WTC11 (cell line): ENCODE data around the gene PRKCSH. TPM values are rescaled to one million over a fixed set of nuclear protein-coding genes. Genes with fewer than 3 reads are reported as not detected.

ENCODE experiments used
- CBFB ChIP-seq: sonication (generic); formaldehyde crosslinking; IDR thresholded peaks from 2 replicates; pipeline ENCODE4 v1.8.1; 2022; ENCODE audit warnings: mild to moderate bottlenecking, low read depth, missing genetic modification reagents
- CREB1 ChIP-seq: sonication (generic); formaldehyde crosslinking; IDR thresholded peaks from 2 replicates; pipeline ENCODE4 v1.8.0; 2023; ENCODE audit warnings: mild to moderate bottlenecking, missing genetic modification reagents
- CTCF ChIP-seq: fragments of 200-600 bp; IDR thresholded peaks from 2 replicates; pipeline ENCODE4 v1.8.0; 2022; ENCODE audit warnings: antibody characterized with exemption
- E2F4 ChIP-seq: sonication (generic); formaldehyde crosslinking; IDR thresholded peaks from 2 replicates; pipeline ENCODE4 v1.8.1; 2022; ENCODE audit warnings: low read depth, mild to moderate bottlenecking, moderate library complexity, missing genetic modification reagents, borderline replicate concordance
- EMX1 ChIP-seq: fragments of 250-450 bp; sonication (Bioruptor Pico); IDR thresholded peaks from 2 replicates; pipeline ENCODE4 v1.8.0; 2021; ENCODE audit warnings: mild to moderate bottlenecking
- FOXP1 ChIP-seq: sonication (generic); formaldehyde crosslinking; IDR thresholded peaks from 2 replicates; pipeline ENCODE4 v1.8.0; 2022; ENCODE audit warnings: missing genetic modification reagents, mild to moderate bottlenecking, moderate library complexity, borderline replicate concordance
- GABPB1 ChIP-seq: sonication (generic); formaldehyde crosslinking; IDR thresholded peaks from 2 replicates; pipeline ENCODE4 v1.8.1; 2023; ENCODE audit warnings: mild to moderate bottlenecking, missing genetic modification reagents
- IRF2 ChIP-seq: sonication (generic); formaldehyde crosslinking; IDR thresholded peaks from 2 replicates; pipeline ENCODE4 v1.8.0; 2022; ENCODE audit warnings: low read depth, missing genetic modification reagents, borderline replicate concordance
- JAZF1 ChIP-seq: fragments of 250-450 bp; sonication (Bioruptor Pico); IDR thresholded peaks from 2 replicates; pipeline ENCODE4 v1.9.0; 2021; ENCODE audit warnings: moderate library complexity, mild to moderate bottlenecking, inconsistent platforms
- NFATC4 ChIP-seq: fragments of 250-450 bp; sonication (Bioruptor Pico); IDR thresholded peaks from 2 replicates; pipeline ENCODE4 v1.9.0; 2021; ENCODE audit warnings: mild to moderate bottlenecking
- NFE2L1 ChIP-seq: sonication (generic); formaldehyde crosslinking; IDR thresholded peaks from 2 replicates; pipeline ENCODE4 v1.8.1; 2023; ENCODE audit warnings: missing genetic modification reagents
- NFYB ChIP-seq: sonication (generic); formaldehyde crosslinking; conservative IDR thresholded peaks from 2 replicates; pipeline ENCODE4 v1.8.0; 2022; ENCODE audit warnings: low read depth, missing genetic modification reagents
- SMAD3 ChIP-seq: sonication (generic); formaldehyde crosslinking; IDR thresholded peaks from 2 replicates; pipeline ENCODE4 v1.8.0; 2022; ENCODE audit warnings: missing genetic modification reagents, mild to moderate bottlenecking, borderline replicate concordance
- SP1 ChIP-seq: sonication (generic); formaldehyde crosslinking; conservative IDR thresholded peaks from 2 replicates; pipeline ENCODE4 v1.8.1; 2022; ENCODE audit warnings: missing genetic modification reagents
- TCF7 ChIP-seq: sonication (generic); formaldehyde crosslinking; IDR thresholded peaks from 2 replicates; pipeline ENCODE4 v1.8.0; 2022; ENCODE audit warnings: mild to moderate bottlenecking, low read depth, missing genetic modification reagents, moderate library complexity
- TEAD1 ChIP-seq: sonication (generic); formaldehyde crosslinking; IDR thresholded peaks from 2 replicates; pipeline ENCODE4 v1.8.0; 2022; ENCODE audit warnings: mild to moderate bottlenecking, missing genetic modification reagents
- ZNF317 ChIP-seq: sonication (generic); formaldehyde crosslinking; IDR thresholded peaks from 2 replicates; pipeline ENCODE4 v1.8.1; 2023; ENCODE audit warnings: low read depth, mild to moderate bottlenecking, moderate library complexity, missing genetic modification reagents, borderline replicate concordance
- total RNA-seq: library from RNA; stranded (reverse); gene quantifications from 3 replicates; pipeline ENCODE4 v1.2.3, GENCODE V29; 2021
- TF ChIP-seq, protein P1 (sequence below): sonication (generic); formaldehyde crosslinking; IDR thresholded peaks from 2 replicates; pipeline ENCODE4 v1.8.1; 2022; ENCODE audit warnings: mild to moderate bottlenecking, missing genetic modification reagents, moderate library complexity, borderline replicate concordance
- TF ChIP-seq, protein P2 (sequence below): sonication (generic); formaldehyde crosslinking; IDR thresholded peaks from 2 replicates; pipeline ENCODE4 v1.8.1; 2022; ENCODE audit warnings: mild to moderate bottlenecking, moderate library complexity, missing genetic modification reagents
- TF ChIP-seq, protein P3 (sequence below): sonication (generic); formaldehyde crosslinking; IDR thresholded peaks from 2 replicates; pipeline ENCODE4 v1.8.0; 2023; ENCODE audit warnings: missing genetic modification reagents
- TF ChIP-seq, protein P4 (sequence below): sonication (generic); formaldehyde crosslinking; IDR thresholded peaks from 2 replicates; pipeline ENCODE4 v1.8.1; 2023; ENCODE audit warnings: mild to moderate bottlenecking, moderate library complexity, missing genetic modification reagents
- TF ChIP-seq, protein P5 (sequence below): sonication (generic); formaldehyde crosslinking; IDR thresholded peaks from 2 replicates; pipeline ENCODE4 v1.8.0; 2022; ENCODE audit warnings: missing genetic modification reagents
- TF ChIP-seq, protein P6 (sequence below): sonication (generic); formaldehyde crosslinking; IDR thresholded peaks from 2 replicates; pipeline ENCODE4 v1.8.1; 2023; ENCODE audit warnings: mild to moderate bottlenecking, missing genetic modification reagents

Gene PRKCSH
- total RNA-seq, 1 experiment from 2014 or later = 396 TPM

GRCh38 chr19:11481534-11482383, 46.3 kb downstream of the PRKCSH start (continued):
- TF ChIP-seq, protein P1, sequence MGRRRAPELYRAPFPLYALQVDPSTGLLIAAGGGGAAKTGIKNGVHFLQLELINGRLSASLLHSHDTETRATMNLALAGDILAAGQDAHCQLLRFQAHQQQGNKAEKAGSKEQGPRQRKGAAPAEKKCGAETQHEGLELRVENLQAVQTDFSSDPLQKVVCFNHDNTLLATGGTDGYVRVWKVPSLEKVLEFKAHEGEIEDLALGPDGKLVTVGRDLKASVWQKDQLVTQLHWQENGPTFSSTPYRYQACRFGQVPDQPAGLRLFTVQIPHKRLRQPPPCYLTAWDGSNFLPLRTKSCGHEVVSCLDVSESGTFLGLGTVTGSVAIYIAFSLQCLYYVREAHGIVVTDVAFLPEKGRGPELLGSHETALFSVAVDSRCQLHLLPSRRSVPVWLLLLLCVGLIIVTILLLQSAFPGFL (CRISPR knock-in tag) = no peak
- TF ChIP-seq CTCF (no peak), NFATC4 (CRISPR knock-in tag) (0 out of 2 replicates have a peak, but pooled peaks have one; percentile 35), TEAD1 (CRISPR knock-in tag) (peak; percentile 50), FOXP1 (CRISPR knock-in tag) (peak; percentile 87), E2F4 (CRISPR knock-in tag) (no peak), TCF7 (peak; percentile 64; the same call in 1 of the 2 replicates), EMX1 (CRISPR knock-in tag) (no peak), GABPB1 (no peak), CREB1 (CRISPR knock-in tag) (0 out of 2 replicates have a peak, but pooled peaks have one; percentile 24), SP1 (CRISPR knock-in tag) (peak; percentile 57; the same call in 1 of the 2 replicates), NFYB (CRISPR knock-in tag) (peak; percentile 78), ZNF317 (peak; percentile 43; the same call in 1 of the 2 replicates), NFE2L1 (CRISPR knock-in tag) (peak; percentile 86), CBFB (CRISPR knock-in tag) (no peak), IRF2 (CRISPR knock-in tag) (no peak), SMAD3 (no peak), JAZF1 (no peak)
- TF ChIP-seq, protein P2, sequence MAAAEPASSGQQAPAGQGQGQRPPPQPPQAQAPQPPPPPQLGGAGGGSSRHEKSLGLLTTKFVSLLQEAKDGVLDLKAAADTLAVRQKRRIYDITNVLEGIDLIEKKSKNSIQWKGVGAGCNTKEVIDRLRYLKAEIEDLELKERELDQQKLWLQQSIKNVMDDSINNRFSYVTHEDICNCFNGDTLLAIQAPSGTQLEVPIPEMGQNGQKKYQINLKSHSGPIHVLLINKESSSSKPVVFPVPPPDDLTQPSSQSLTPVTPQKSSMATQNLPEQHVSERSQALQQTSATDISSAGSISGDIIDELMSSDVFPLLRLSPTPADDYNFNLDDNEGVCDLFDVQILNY (CRISPR knock-in tag) = peak; percentile 21; the same call in 1 of the 2 replicates
- TF ChIP-seq, protein P3, sequence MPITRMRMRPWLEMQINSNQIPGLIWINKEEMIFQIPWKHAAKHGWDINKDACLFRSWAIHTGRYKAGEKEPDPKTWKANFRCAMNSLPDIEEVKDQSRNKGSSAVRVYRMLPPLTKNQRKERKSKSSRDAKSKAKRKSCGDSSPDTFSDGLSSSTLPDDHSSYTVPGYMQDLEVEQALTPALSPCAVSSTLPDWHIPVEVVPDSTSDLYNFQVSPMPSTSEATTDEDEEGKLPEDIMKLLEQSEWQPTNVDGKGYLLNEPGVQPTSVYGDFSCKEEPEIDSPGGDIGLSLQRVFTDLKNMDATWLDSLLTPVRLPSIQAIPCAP (CRISPR knock-in tag) = no peak
- TF ChIP-seq, protein P4, sequence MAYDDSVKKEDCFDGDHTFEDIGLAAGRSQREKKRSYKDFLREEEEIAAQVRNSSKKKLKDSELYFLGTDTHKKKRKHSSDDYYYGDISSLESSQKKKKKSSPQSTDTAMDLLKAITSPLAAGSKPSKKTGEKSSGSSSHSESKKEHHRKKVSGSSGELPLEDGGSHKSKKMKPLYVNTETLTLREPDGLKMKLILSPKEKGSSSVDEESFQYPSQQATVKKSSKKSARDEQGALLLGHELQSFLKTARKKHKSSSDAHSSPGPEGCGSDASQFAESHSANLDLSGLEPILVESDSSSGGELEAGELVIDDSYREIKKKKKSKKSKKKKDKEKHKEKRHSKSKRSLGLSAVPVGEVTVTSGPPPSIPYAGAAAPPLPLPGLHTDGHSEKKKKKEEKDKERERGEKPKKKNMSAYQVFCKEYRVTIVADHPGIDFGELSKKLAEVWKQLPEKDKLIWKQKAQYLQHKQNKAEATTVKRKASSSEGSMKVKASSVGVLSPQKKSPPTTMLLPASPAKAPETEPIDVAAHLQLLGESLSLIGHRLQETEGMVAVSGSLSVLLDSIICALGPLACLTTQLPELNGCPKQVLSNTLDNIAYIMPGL = no peak
- TF ChIP-seq, protein P5, sequence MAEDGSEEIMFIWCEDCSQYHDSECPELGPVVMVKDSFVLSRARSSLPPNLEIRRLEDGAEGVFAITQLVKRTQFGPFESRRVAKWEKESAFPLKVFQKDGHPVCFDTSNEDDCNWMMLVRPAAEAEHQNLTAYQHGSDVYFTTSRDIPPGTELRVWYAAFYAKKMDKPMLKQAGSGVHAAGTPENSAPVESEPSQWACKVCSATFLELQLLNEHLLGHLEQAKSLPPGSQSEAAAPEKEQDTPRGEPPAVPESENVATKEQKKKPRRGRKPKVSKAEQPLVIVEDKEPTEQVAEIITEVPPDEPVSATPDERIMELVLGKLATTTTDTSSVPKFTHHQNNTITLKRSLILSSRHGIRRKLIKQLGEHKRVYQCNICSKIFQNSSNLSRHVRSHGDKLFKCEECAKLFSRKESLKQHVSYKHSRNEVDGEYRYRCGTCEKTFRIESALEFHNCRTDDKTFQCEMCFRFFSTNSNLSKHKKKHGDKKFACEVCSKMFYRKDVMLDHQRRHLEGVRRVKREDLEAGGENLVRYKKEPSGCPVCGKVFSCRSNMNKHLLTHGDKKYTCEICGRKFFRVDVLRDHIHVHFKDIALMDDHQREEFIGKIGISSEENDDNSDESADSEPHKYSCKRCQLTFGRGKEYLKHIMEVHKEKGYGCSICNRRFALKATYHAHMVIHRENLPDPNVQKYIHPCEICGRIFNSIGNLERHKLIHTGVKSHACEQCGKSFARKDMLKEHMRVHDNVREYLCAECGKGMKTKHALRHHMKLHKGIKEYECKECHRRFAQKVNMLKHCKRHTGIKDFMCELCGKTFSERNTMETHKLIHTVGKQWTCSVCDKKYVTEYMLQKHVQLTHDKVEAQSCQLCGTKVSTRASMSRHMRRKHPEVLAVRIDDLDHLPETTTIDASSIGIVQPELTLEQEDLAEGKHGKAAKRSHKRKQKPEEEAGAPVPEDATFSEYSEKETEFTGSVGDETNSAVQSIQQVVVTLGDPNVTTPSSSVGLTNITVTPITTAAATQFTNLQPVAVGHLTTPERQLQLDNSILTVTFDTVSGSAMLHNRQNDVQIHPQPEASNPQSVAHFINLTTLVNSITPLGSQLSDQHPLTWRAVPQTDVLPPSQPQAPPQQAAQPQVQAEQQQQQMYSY (CRISPR knock-in tag) = 0 out of 2 replicates have a peak, but pooled peaks have one; percentile 21
- TF ChIP-seq, protein P6, sequence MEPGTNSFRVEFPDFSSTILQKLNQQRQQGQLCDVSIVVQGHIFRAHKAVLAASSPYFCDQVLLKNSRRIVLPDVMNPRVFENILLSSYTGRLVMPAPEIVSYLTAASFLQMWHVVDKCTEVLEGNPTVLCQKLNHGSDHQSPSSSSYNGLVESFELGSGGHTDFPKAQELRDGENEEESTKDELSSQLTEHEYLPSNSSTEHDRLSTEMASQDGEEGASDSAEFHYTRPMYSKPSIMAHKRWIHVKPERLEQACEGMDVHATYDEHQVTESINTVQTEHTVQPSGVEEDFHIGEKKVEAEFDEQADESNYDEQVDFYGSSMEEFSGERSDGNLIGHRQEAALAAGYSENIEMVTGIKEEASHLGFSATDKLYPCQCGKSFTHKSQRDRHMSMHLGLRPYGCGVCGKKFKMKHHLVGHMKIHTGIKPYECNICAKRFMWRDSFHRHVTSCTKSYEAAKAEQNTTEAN (CRISPR knock-in tag) = 0 out of 2 replicates have a peak, but pooled peaks have one; percentile 46
